Smooth muscle cell of the brain vasculature (primary cell): ENCODE measurements around the gene TM7SF2.

ENCODE experiments used
- DNase-seq: peaks from one replicate; pipeline ENCODE4 v3.0.0-alpha.2; 2012; ENCODE audit warnings: low read depth, low spot score

Gene TM7SF2

GRCh38 chr11:65089621-65090020, 22.1 kb upstream of the TM7SF2 start:
- no peak for DNase-seq

- no peak for DNase-seq
Observed at GRCh38 chr11:65090628-65091027, 21.0 kb upstream of the TM7SF2 start.

GRCh38 chr11:65095427-65095826, 16.2 kb upstream of the TM7SF2 start:
- DNase-seq: no peak

- peak; percentile 73 for DNase-seq
Observed at GRCh38 chr11:65095974-65096806, 15.5 kb upstream of the TM7SF2 start, which contains the start of gene VPS51. VPS51 (plus strand) TSS chr11:65096214; CDS start chr11:65096251, 37 bp downstream.

GRCh38 chr11:65096926-65097325, 14.7 kb upstream of the TM7SF2 start:
- no peak for DNase-seq

GRCh38 chr11:65100674-65101350, 10.9 kb upstream of the TM7SF2 start:
- DNase-seq: no peak

- no peak for DNase-seq
Observed at GRCh38 chr11:65102142-65103095, 9.3 kb upstream of the TM7SF2 start.

- no peak for DNase-seq
Observed at GRCh38 chr11:65103476-65103875, 8.2 kb upstream of the TM7SF2 start.

GRCh38 chr11:65104628-65105027, 7.0 kb upstream of the TM7SF2 start:
- no peak for DNase-seq

- DNase-seq: no peak
Observed at GRCh38 chr11:65107078-65107477, 4.6 kb upstream of the TM7SF2 start.

- DNase-seq: no peak
Observed at GRCh38 chr11:65107751-65108468, 3.8 kb upstream of the TM7SF2 start.

- no peak for DNase-seq
Observed at GRCh38 chr11:65108469-65109123, 3.1 kb upstream of the TM7SF2 start.

- no peak for DNase-seq
Observed at GRCh38 chr11:65109231-65110198, 2.2 kb upstream of the TM7SF2 start.

- peak; percentile 52 for DNase-seq
Observed at GRCh38 chr11:65110354-65110861, 1.3 kb upstream of the TM7SF2 start.

- no peak for DNase-seq
Observed at GRCh38 chr11:65111159-65111743, 421 bp upstream of the TM7SF2 start.

- DNase-seq: no peak
Observed at GRCh38 chr11:65112546-65113360, 1.1 kb downstream of the TM7SF2 start.

GRCh38 chr11:65113361-65113756, 1.7 kb downstream of the TM7SF2 start:
- DNase-seq: no peak

- no peak for DNase-seq
Observed at GRCh38 chr11:65113839-65114238, 2.2 kb downstream of the TM7SF2 start.
